Subcutaneous adipose tissue (tissue), 4 donors: ENCODE results near the gene PNPLA4. TPM values are rescaled to one million over a fixed set of nuclear protein-coding genes. Genes with fewer than 3 reads are reported as not detected.

ENCODE experiments used
- total RNA-seq, 4 donors: library from RNA; depleted of rRNA; stranded (reverse); fragments of >200 nt; gene quantifications; one replicate each; pipeline ENCODE4 v1.1.0, GENCODE V29; 2016
- TF ChIP-seq, protein P1 (sequence below): fragments of 450-650 bp; IDR thresholded peaks from one replicate; pipeline ENCODE4 v1.5.1; 2016; ENCODE audit warnings: low read depth, mild to moderate bottlenecking, control low read depth, antibody characterized with exemption, moderate library complexity

PNPLA4 gene
- total RNA-seq, 4 donors from 2014 or later = 9.8 to 41.9 (median 16.5) TPM

DNA sequence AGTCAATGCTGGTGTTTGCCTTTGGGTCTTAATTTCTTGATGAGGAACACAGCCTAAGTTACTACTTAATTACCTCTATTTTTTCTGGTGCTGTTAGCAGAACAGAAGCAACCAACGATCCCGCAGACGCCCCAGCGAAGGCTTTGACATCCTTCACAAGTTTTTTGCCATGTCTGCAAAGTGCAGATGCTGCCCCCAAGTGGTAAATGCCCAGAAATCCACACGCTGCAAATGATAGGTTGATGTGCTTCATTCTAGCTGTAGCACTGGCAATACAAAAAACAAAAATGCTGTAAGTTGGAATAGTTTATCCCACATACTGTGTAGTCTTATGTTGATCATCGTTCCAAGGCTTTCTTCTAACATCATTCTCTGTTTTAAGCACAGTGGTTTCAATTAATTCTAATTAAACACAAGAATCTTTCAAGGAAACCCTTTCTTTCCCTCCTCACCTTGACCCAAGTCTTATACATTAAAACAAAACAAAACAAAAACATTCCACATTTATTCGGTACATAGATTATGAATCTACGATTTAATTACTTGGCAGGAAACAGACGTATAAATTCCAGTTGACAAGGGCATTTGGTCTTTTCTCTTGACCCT is 1.2 kb downstream of the PNPLA4 start:
- TF ChIP-seq, protein P1, sequence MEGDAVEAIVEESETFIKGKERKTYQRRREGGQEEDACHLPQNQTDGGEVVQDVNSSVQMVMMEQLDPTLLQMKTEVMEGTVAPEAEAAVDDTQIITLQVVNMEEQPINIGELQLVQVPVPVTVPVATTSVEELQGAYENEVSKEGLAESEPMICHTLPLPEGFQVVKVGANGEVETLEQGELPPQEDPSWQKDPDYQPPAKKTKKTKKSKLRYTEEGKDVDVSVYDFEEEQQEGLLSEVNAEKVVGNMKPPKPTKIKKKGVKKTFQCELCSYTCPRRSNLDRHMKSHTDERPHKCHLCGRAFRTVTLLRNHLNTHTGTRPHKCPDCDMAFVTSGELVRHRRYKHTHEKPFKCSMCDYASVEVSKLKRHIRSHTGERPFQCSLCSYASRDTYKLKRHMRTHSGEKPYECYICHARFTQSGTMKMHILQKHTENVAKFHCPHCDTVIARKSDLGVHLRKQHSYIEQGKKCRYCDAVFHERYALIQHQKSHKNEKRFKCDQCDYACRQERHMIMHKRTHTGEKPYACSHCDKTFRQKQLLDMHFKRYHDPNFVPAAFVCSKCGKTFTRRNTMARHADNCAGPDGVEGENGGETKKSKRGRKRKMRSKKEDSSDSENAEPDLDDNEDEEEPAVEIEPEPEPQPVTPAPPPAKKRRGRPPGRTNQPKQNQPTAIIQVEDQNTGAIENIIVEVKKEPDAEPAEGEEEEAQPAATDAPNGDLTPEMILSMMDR = no peak

DNA sequence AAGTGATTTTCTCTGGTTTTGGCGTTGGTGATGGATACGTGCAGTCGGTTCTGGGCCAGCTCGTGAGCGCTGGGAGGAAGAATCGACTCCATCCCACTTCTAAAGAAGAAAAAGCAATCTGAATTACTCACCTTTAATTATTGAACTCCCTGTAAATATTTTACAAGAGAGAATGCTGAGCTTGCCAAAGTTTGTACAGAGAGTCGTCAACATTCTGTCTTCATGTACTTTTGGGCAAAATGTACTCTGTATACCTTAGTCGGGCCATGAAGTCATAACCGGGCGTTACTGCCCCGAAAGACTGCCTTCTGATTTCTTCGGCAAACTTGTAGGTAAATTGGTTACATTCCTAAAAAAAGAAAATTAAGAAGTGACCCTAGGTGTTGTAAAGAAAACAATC is 5.5 kb downstream of the PNPLA4 start:
- TF ChIP-seq, protein P1 = no peak

GRCh38 chrX:7908821-7909220 is 18.4 kb downstream of the PNPLA4 start:
- TF ChIP-seq, protein P1 = no peak

DNA sequence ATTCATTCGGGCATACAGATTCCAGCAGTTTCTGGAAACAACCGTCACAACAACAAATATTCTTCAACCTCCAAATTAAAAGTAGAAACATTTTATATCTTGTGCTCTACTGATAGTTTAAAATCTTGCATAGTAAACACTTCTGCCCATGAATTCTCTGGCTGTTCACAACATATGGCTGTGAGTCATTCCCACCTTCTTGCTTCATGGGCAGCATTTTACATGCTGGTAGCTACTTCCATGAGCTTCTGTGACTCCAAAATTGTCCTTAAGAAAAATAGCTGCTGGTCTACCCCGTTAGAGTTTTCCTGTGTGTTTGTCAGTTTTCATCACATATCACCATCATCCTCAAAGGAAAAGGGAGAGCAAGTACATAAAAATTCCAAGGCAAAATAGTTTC is 22.7 kb downstream of the PNPLA4 start:
- TF ChIP-seq, protein P1 = no peak

- TF ChIP-seq, protein P1 = no peak
These were observed 35.3 kb downstream of the PNPLA4 start for GRCh38 chrX:7891928-7892327.

GRCh38 chrX:7889680-7890079 is 37.5 kb downstream of the PNPLA4 start:
- TF ChIP-seq, protein P1 = no peak

- TF ChIP-seq, protein P1 = no peak
These were observed 38.1 kb downstream of the PNPLA4 start for GRCh38 chrX:7889135-7889534.
